SH-SY5Y (cell line): ENCODE results near the gene CYP1B1.

Experiments
- GATA2 ChIP-seq: IDR thresholded peaks from 2 replicates; pipeline ENCODE4 v1.6.1; 2011; ENCODE audit warnings: mild to moderate bottlenecking, low read depth, low read length
- GATA3 ChIP-seq: IDR thresholded peaks from 2 replicates; pipeline ENCODE4 v1.6.1; 2011; ENCODE audit warnings: low read depth, mild to moderate bottlenecking, low read length, moderate library complexity

- TF ChIP-seq GATA3, result no peak
- no peak for TF ChIP-seq GATA2
Measured at GRCh38 chr2:38115216-38116032, 39.5 kb upstream of the CYP1B1 start.
